RWPE2 (cell line): ENCODE data around the gene FLT1.

Experiments used
- ATAC-seq: fragments of 200-7000 bp; cut with Tn5 transposase; 3 replicates; pipeline ENCODE4 v1.9.1; 2021; ENCODE audit warnings: low read depth
- DNase-seq: peaks from one replicate; pipeline ENCODE4 v3.0.0-alpha.2; 2020; ENCODE audit warnings: low spot score
- H3K27ac ChIP-seq: fragments of 450-650 bp; 2 replicates; pipeline ENCODE4 v1.5.1; 2017; ENCODE audit warnings: mild to moderate bottlenecking; ENCODE audit not compliant: poor library complexity, severe bottlenecking
- H3K27me3 ChIP-seq: fragments of 250-450 bp; sonication (Bioruptor Pico); 2 replicates; pipeline ENCODE4 v1.5.1; 2021; ENCODE audit warnings: mild to moderate bottlenecking, moderate library complexity; ENCODE audit not compliant: insufficient read depth, poor library complexity, severe bottlenecking
- H3K36me3 ChIP-seq: fragments of 250-450 bp; sonication (Bioruptor Pico); 2 replicates; pipeline ENCODE4 v1.5.1; 2020; ENCODE audit warnings: low read depth, mild to moderate bottlenecking, moderate library complexity
- H3K4me1 ChIP-seq: fragments of 250-450 bp; sonication (Bioruptor Pico); 2 replicates; pipeline ENCODE4 v1.5.1; 2021; ENCODE audit warnings: mild to moderate bottlenecking, moderate library complexity; ENCODE audit not compliant: insufficient read depth, poor library complexity, severe bottlenecking
- H3K4me3 ChIP-seq: fragments of 250-450 bp; sonication (Bioruptor Pico); 2 replicates; pipeline ENCODE4 v1.5.1; 2021; ENCODE audit warnings: mild to moderate bottlenecking, moderate library complexity; ENCODE audit not compliant: severe bottlenecking
- H3K9me3 ChIP-seq: fragments of 250-450 bp; sonication (Bioruptor Pico); 2 replicates; pipeline ENCODE4 v1.5.1; 2021; ENCODE audit warnings: mild to moderate bottlenecking, moderate library complexity; ENCODE audit not compliant: severe bottlenecking
- CTCF ChIP-seq: fragments of 450-650 bp; IDR thresholded peaks from one replicate; pipeline ENCODE4 v1.5.1; 2017; ENCODE audit warnings: mild to moderate bottlenecking, moderate library complexity; ENCODE audit not compliant: poor library complexity, severe bottlenecking

Gene FLT1

GRCh38 chr13:28301839-28302238 lies 193.1 kb downstream of the FLT1 start:
- DNase-seq = no peak
- Histone ChIP-seq H3K9me3 (no peaks in the 10 kb centered on the region), H3K36me3 (no peaks in the 10 kb centered on the region), H3K27me3 (no peaks in the 10 kb centered on the region), H3K4me3 (no peak overlapping the region), H3K27ac (no peak overlapping the region), H3K4me1 (no peaks in the 10 kb centered on the region)
- TF ChIP-seq CTCF = no peak
- no peak for ATAC-seq

- H3K36me3 ChIP-seq = no peaks in the 10 kb centered on the region
- no peak for TF ChIP-seq CTCF
- ATAC-seq = no peak
- DNase-seq = no peak
- H3K27ac ChIP-seq = no peak overlapping the region
- no peaks in the 10 kb centered on the region for H3K27me3 ChIP-seq
- H3K4me1 ChIP-seq = no peaks in the 10 kb centered on the region
- no peak overlapping the region for H3K4me3 ChIP-seq
- no peaks in the 10 kb centered on the region for H3K9me3 ChIP-seq
Observed at GRCh38 chr13:28299916-28300315, 195.0 kb downstream of the FLT1 start.

- peaks cover 15% of the 10 kb centered on the region for H3K36me3 ChIP-seq
- ATAC-seq (no peak), DNase-seq (no peak)
- TF ChIP-seq CTCF = no peak
- no peaks in the 10 kb centered on the region for H3K4me1 ChIP-seq
- H3K27me3 ChIP-seq = no peaks in the 10 kb centered on the region
- no peaks in the 10 kb centered on the region for H3K9me3 ChIP-seq
- no peak overlapping the region for H3K27ac ChIP-seq
- H3K4me3 ChIP-seq = no peak overlapping the region
Observed at GRCh38 chr13:28297341-28297740, 197.6 kb downstream of the FLT1 start.

- Histone ChIP-seq H3K36me3 (peaks cover 20% of the 10 kb centered on the region), H3K27me3 (no peaks in the 10 kb centered on the region)
- ATAC-seq = no peak
Observed at GRCh38 chr13:28286263-28286662, 208.7 kb downstream of the FLT1 start.

More at GRCh38 chr13:28286263-28286662, 208.7 kb downstream of the FLT1 start:
- no peak for TF ChIP-seq CTCF
- H3K4me1 ChIP-seq = no peaks in the 10 kb centered on the region
- no peaks in the 10 kb centered on the region for H3K9me3 ChIP-seq
- no peak overlapping the region for H3K4me3 ChIP-seq
- no peak for DNase-seq
- H3K27ac ChIP-seq = no peak overlapping the region
